CD4-positive, alpha-beta memory T cell (primary cell): Measurements from ENCODE around the gene STRA6. TPM values are rescaled to one million over a fixed set of nuclear protein-coding genes. Genes with fewer than 3 reads are reported as not detected.

Source experiments
- CTCF ChIA-PET: fragments of 350-600 bp; sonication (Branson Sonifier 250); formaldehyde crosslinking; loops from one replicate; lab custom pipeline; 2021; ENCODE audit warnings: inconsistent platforms; ENCODE audit not compliant: partially characterized antibody; lab: Charles Lee
- POLR2A ChIA-PET: fragments of 350-600 bp; sonication (Branson Sonifier 250); formaldehyde crosslinking; loops from one replicate; lab custom pipeline; 2021; ENCODE audit not compliant: partially characterized antibody; lab: Charles Lee
- DNase-seq, 5 donors: peaks; one replicate each; pipeline versions ENCODE4 v3.0.0 to v3.0.0-alpha.2; 2020 to 2022; ENCODE audit warnings: mixed read lengths in 1 of 5
- H3K27ac ChIP-seq: one replicate; pipeline ENCODE4 v1.7.0; 2013; ENCODE audit warnings: low read depth, low read length
- H3K27me3 ChIP-seq: 2 replicates; pipeline ENCODE4 v1.7.0; 2013; ENCODE audit warnings: mild to moderate bottlenecking, low read length, moderate library complexity; ENCODE audit not compliant: insufficient read depth
- H3K36me3 ChIP-seq: 2 replicates; pipeline ENCODE4 v1.7.0; 2013; ENCODE audit warnings: mild to moderate bottlenecking, low read length, moderate library complexity; ENCODE audit not compliant: insufficient read depth
- H3K4me1 ChIP-seq: 2 replicates; pipeline ENCODE4 v1.7.0; 2013; ENCODE audit warnings: mild to moderate bottlenecking, low read length, moderate library complexity; ENCODE audit not compliant: insufficient read depth
- H3K4me3 ChIP-seq, 2 donors: one replicate each; pipeline ENCODE4 v1.7.0; 2013; ENCODE audit warnings: low read length in 2 of 2, mild to moderate bottlenecking in 1 of 2
- H3K9me3 ChIP-seq, 2 donors: one replicate each; pipeline ENCODE4 v1.7.0; 2013; ENCODE audit warnings: low read length in 2 of 2, control low read depth in 1 of 2; ENCODE audit not compliant: control insufficient read depth in 1 of 2
- H3K27ac Mint-ChIP-seq, 7 donors: one replicate each; pipeline ENCODE4 v1.8.0; 2020 to 2021; ENCODE audit warnings: mixed read lengths in 7 of 7, mild to moderate bottlenecking in 6 of 7, inconsistent platforms in 3 of 7, moderate library complexity in 3 of 7
- H3K27me3 Mint-ChIP-seq, 2 donors: one replicate each; pipeline ENCODE4 v1.8.0; 2020 to 2021; ENCODE audit warnings: mixed read lengths in 2 of 2
- H3K36me3 Mint-ChIP-seq, 2 donors: one replicate each; pipeline ENCODE4 v1.8.0; 2020 to 2021; ENCODE audit warnings: mixed read lengths in 2 of 2, inconsistent platforms in 1 of 2, mild to moderate bottlenecking in 1 of 2
- H3K4me1 Mint-ChIP-seq, 4 donors: one replicate each; pipeline ENCODE4 v1.8.0; 2020 to 2021; ENCODE audit warnings: mixed read lengths in 4 of 4, mild to moderate bottlenecking in 1 of 4
- H3K4me3 Mint-ChIP-seq, 8 donors: one replicate each; pipeline ENCODE4 v1.8.0; 2020 to 2021; ENCODE audit warnings: mixed read lengths in 8 of 8, mild to moderate bottlenecking in 7 of 8, moderate library complexity in 6 of 8, inconsistent platforms in 3 of 8
- H3K9me3 Mint-ChIP-seq, 8 donors: one replicate each; pipeline ENCODE4 v1.8.0; 2020 to 2021; ENCODE audit warnings: mixed read lengths in 8 of 8, mild to moderate bottlenecking in 5 of 8, inconsistent platforms in 3 of 8, moderate library complexity in 1 of 8
- intact Hi-C: fragments of 100-400 bp; cut with micrococcal nuclease; formaldehyde crosslinking; loops from one replicate; pipeline ENCODE4 v1.15.1; 2023
- polyA plus RNA-seq, 2 donors: library from polyadenylated mRNA; unstranded; fragments of 300-500 nt; fragmentation: Illumina TruSeq; gene quantifications; one replicate each; pipeline ENCODE4 v1.2.3, GENCODE V29; 2021
- total RNA-seq, 2 experiments: library from RNA; stranded (reverse); gene quantifications; one replicate each; pipeline ENCODE4 v1.2.3, GENCODE V29; 2021

Gene STRA6
- total and polyA plus RNA-seq, 4 experiments from 2014 or later: not detected

DNA sequence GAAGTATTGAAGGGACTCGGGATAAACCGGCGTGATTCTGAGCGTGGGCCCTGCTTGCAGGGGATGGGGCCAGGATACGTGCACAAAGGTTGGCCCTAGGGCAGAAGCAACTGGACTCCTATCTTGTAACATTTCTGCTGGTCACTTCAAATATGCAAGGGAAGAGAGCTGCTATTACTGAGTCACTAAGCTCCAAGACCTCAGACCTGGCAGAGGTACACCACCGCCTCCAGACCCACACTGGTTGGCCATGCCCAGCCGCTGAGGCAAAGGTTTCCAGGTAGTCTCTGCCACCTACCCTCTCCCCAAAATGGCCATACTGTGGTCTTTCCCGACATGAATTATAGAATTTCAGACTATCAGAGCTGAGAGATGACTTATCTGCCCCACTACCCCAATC is 13.4 kb upstream of the STRA6 start:
- Histone ChIP-seq H3K27me3 (peaks cover 3% of the 10 kb centered on the region), H3K27ac (no peak overlapping the region), H3K4me3 (no peak overlapping the region), H3K4me1 (no peaks in the 10 kb centered on the region), H3K36me3 (no peaks in the 10 kb centered on the region), H3K9me3 (no peaks in the 10 kb centered on the region)
- Mint-ChIP-seq H3K4me1 (no peaks in the 10 kb centered on the region), H3K27me3 (peaks cover 11 to 13% of the 10 kb centered on the region in 2 donors), H3K36me3 (no peaks in the 10 kb centered on the region), H3K27ac (peak overlapping the region in 1 of 7 donors; percentile 48), H3K4me3 (no peak overlapping the region), H3K9me3 (peaks cover 0 to under 1% (median 0%) of the 10 kb centered on the region in 8 donors)
- POLR2A ChIA-PET: no interaction called here
- no peak for DNase-seq
- intact Hi-C loops: no loop called here
- CTCF ChIA-PET: no interaction called here

DNA sequence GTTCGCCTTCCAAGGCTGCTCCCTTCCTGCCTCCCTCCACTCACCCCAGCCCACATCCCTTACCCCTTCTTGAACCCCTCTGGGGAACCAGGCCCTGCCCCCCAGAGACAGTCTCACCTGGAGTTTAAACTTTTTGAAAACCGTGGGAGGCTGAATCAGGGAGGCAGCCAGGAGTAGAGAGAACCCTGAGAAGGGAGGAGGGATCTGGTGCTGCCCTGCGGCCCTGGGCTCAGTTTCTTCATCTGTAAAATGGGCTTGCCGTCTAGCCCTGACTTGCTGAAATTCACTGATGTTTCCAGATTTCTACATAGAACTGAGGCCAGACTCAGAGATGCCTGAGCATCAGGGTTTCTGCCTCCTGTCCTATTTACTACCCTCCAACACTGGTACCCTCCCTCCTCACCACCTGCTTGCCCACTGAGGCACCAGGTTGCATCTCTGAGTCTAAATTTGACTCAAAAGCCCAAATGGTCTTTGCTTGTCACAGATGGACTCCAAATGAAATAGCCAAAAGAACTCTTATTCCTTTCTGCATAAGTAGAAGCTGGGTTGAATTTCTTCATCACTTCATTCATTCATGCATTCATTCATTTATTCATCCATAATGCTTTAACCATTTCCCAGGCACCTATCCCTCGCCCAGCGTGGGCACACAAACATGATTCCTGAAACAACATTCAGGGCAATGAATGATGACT is 11.9 kb upstream of the STRA6 start:
- POLR2A ChIA-PET: no interaction called here
- Histone ChIP-seq H3K27ac (no peak overlapping the region), H3K4me1 (no peaks in the 10 kb centered on the region), H3K36me3 (no peaks in the 10 kb centered on the region), H3K9me3 (no peaks in the 10 kb centered on the region), H3K27me3 (no peaks in the 10 kb centered on the region), H3K4me3 (no peak overlapping the region)
- CTCF ChIA-PET: no interaction called here
- Mint-ChIP-seq H3K27ac (no peak overlapping the region), H3K4me1 (no peaks in the 10 kb centered on the region), H3K36me3 (no peaks in the 10 kb centered on the region), H3K4me3 (no peak overlapping the region), H3K27me3 (peaks cover 9 to 12% of the 10 kb centered on the region in 2 donors), H3K9me3 (peaks cover 0 to 2% (median 0%) of the 10 kb centered on the region in 8 donors)
- no peak for DNase-seq
- intact Hi-C loops: no loop called here

DNA sequence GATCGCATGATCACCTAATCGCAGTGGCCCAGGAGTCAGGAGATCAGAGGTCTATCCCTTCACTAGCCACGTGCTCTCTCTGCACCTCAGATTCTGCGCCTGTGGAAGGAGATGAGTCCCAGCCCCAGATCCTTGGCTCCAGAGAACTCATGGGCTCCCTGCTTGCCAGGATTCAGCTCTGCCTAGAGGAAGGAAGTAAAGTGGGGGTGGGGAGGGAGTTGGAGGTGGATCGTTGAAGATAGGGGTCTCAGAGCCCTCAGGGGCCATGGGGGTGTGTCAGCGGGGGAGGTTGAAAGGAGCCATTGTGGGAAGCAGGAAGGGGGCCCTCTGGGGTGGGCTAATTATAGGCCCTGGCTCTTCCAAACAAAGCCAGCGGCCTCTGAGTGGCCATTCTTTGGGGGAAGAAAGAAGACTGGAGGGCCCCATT is 11.3 kb upstream of the STRA6 start:
- ChIA-PET POLR2A (no interaction called here), CTCF (no interaction called here)
- Mint-ChIP-seq H3K27me3 (peaks cover 8 to 9% of the 10 kb centered on the region in 2 donors), H3K27ac (no peak overlapping the region), H3K4me3 (no peak overlapping the region), H3K36me3 (no peaks in the 10 kb centered on the region), H3K4me1 (no peaks in the 10 kb centered on the region), H3K9me3 (peaks cover 0 to 2% (median 0%) of the 10 kb centered on the region in 8 donors)
- intact Hi-C loops: no loop called here
- H3K36me3 ChIP-seq: no peaks in the 10 kb centered on the region
- no peaks in the 10 kb centered on the region for H3K9me3 ChIP-seq
- no peaks in the 10 kb centered on the region for H3K27me3 ChIP-seq
- H3K4me1 ChIP-seq: no peaks in the 10 kb centered on the region
- H3K4me3 ChIP-seq: no peak overlapping the region
- H3K27ac ChIP-seq: no peak overlapping the region
- DNase-seq: no peak

DNA sequence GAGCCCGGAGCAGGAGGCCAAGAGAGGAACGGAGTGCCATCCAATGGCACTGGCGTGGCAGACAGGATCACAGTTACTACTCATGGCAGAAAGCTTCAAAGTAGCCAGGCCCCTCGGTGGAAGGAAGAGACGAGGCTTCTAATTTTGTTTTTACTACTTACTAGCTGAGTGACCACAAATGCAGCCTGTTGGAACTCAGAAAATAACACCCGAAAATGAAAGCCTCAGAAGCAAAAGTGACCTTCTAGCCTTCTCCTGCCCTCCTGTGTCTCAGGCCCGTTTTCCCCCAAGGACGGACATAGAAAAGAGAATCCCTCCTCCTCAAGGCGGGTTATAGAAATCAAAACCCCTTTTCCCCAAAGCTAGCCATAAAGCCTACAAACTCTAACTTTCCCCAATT is 9.9 kb upstream of the STRA6 start:
- DNase-seq: no peak
- intact Hi-C loops: no loop called here
- no peaks in the 10 kb centered on the region for H3K36me3 ChIP-seq
- Mint-ChIP-seq H3K36me3 (no peaks in the 10 kb centered on the region), H3K27ac (no peak overlapping the region), H3K4me1 (no peaks in the 10 kb centered on the region), H3K4me3 (no peak overlapping the region), H3K27me3 (peaks cover 9 to 11% of the 10 kb centered on the region in 2 donors), H3K9me3 (peaks cover 0 to 2% (median 0%) of the 10 kb centered on the region in 8 donors)
- no peaks in the 10 kb centered on the region for H3K27me3 ChIP-seq
- no peak overlapping the region for H3K4me3 ChIP-seq
- POLR2A ChIA-PET: interaction anchor here (0.8 kb wide), 1 partner anchor 577 kb away, joined by 4 read pairs; no protein-coding TSS in a partner anchor
- no peak overlapping the region for H3K27ac ChIP-seq
- no peaks in the 10 kb centered on the region for H3K4me1 ChIP-seq
- CTCF ChIA-PET: no interaction called here
- no peaks in the 10 kb centered on the region for H3K9me3 ChIP-seq

DNA sequence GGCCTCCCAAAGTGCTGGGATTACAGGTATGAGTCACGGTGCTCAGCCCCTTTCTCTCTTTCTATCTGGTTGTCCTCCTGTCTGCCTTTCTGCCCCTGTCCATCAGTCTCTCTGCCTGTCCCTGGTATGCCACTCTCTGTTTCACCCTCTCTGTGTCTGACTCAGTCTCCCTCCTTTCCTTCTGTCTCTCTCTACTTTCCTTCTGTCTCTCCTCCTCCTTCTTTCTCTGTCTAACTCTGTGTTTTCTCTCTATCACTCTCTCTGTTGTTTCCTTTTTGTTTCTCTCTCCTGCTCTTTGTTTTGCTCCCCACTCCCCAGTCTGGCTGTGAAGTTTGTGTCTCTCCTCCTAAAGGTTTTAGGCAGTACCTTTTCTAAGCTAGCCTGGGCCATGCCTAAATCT is 9.1 kb upstream of the STRA6 start:
- ChIA-PET CTCF (no interaction called here), POLR2A (no interaction called here)

DNA sequence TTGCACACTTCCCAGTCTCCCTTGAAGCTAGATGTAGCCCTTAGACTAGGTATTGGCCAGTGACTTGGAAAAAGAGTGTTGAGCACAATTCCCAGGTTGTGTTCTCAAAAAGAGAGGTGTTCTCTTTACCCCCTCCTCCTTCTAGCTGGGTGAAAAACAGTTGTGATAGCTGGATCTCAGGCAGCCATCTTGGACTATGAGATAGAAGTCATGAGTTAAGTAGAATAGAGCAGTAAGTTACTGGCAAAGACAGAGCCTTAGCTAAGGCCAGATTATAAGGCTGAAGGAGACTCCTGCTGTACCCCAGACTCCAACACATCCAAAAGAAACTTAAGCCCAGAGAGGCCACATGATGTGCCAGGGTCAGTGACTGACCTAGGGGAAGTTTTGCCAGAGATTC is 8.1 kb upstream of the STRA6 start:
- peaks cover 0 to 2% (median 0%) of the 10 kb centered on the region in 8 donors for H3K9me3 Mint-ChIP-seq
- no peak overlapping the region for H3K27ac Mint-ChIP-seq
- Histone ChIP-seq H3K27me3 (no peaks in the 10 kb centered on the region), H3K4me3 (no peak overlapping the region), H3K4me1 (no peaks in the 10 kb centered on the region), H3K27ac (no peak overlapping the region), H3K36me3 (no peaks in the 10 kb centered on the region), H3K9me3 (no peaks in the 10 kb centered on the region)
- CTCF ChIA-PET: no interaction called here
- H3K4me3 Mint-ChIP-seq: no peak overlapping the region
- H3K4me1 Mint-ChIP-seq: no peaks in the 10 kb centered on the region
- POLR2A ChIA-PET: no interaction called here
- peaks cover 8 to 9% of the 10 kb centered on the region in 2 donors for H3K27me3 Mint-ChIP-seq
- H3K36me3 Mint-ChIP-seq: no peaks in the 10 kb centered on the region
- intact Hi-C loops: no loop called here
- DNase-seq: no peak

More for the DNA sequence above, 9.1 kb upstream of the STRA6 start:
- H3K9me3 Mint-ChIP-seq: peaks cover 0 to 2% (median 0%) of the 10 kb centered on the region in 8 donors
- Histone ChIP-seq H3K9me3 (no peaks in the 10 kb centered on the region), H3K27ac (no peak overlapping the region), H3K27me3 (no peaks in the 10 kb centered on the region), H3K4me1 (no peaks in the 10 kb centered on the region), H3K36me3 (no peaks in the 10 kb centered on the region), H3K4me3 (no peak overlapping the region)
- no peak overlapping the region for H3K27ac Mint-ChIP-seq
- DNase-seq: no peak
- H3K4me1 Mint-ChIP-seq: no peaks in the 10 kb centered on the region
- no peaks in the 10 kb centered on the region for H3K36me3 Mint-ChIP-seq
- peaks cover 13 to 14% of the 10 kb centered on the region in 2 donors for H3K27me3 Mint-ChIP-seq
- no peak overlapping the region for H3K4me3 Mint-ChIP-seq
- intact Hi-C loops: no loop called here

DNA sequence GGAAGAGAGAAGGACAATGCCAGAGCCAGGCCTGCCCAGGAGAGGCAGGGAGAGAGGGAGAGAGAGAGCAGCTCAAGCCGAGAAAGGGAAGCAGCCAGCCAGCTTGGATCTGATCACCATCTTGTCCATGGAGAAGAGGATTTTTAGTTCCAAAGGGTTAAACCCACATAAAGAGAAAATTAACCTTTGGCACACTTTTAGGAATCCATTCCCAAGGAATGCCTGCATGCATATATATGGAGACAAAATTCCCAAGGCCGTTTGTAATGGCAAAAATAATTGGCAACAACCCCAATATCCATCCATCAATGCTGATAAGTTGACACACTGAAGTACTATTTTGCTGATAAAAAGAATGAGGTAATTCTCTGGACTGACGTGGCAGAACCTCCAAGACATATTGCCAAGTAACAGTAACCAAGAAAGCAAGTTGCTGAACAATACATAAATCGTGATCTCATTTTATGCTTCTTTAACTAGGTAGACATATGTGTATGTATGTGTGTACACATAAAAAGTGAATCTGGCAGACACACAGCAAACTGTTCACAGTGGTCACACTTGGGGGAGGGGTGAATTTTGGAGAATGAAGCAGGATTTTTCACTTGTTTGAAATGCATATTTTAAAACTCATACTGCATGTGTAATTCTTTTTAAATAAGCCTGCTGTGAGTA is 7.5 kb upstream of the STRA6 start:
- H3K36me3 ChIP-seq: no peaks in the 10 kb centered on the region
- POLR2A ChIA-PET: no interaction called here
- no peak overlapping the region for H3K27ac ChIP-seq
- CTCF ChIA-PET: no interaction called here
- Mint-ChIP-seq H3K27ac (no peak overlapping the region), H3K27me3 (peaks cover 8 to 10% of the 10 kb centered on the region in 2 donors), H3K4me3 (no peak overlapping the region), H3K4me1 (no peaks in the 10 kb centered on the region), H3K9me3 (peaks cover 0 to 2% (median 0%) of the 10 kb centered on the region in 8 donors), H3K36me3 (no peaks in the 10 kb centered on the region)
- no peak overlapping the region for H3K4me3 ChIP-seq
- intact Hi-C loops: no loop called here
- DNase-seq: no peak
- H3K4me1 ChIP-seq: no peaks in the 10 kb centered on the region
- no peaks in the 10 kb centered on the region for H3K9me3 ChIP-seq
- H3K27me3 ChIP-seq: no peaks in the 10 kb centered on the region
